Stimulated activated CD8-positive, alpha-beta memory T cell treated with anti-CD3 and anti-CD28 coated beads, Interleukin-7, amount 100 ng/mL, for 4 hours (primary cell): Measurements from ENCODE around the gene PRKCE.
"Not testable (repeated sequence)": the region's sequence is repeated elsewhere in the genome, so short reads cannot be mapped to it uniquely, and the experiment has no call there.

Source experiments
- DNase-seq, 2 donors: peaks; one replicate each; pipeline ENCODE4 v3.0.0-alpha.2; 2020; ENCODE audit warnings: low read depth in 2 of 2

PRKCE gene

DNA sequence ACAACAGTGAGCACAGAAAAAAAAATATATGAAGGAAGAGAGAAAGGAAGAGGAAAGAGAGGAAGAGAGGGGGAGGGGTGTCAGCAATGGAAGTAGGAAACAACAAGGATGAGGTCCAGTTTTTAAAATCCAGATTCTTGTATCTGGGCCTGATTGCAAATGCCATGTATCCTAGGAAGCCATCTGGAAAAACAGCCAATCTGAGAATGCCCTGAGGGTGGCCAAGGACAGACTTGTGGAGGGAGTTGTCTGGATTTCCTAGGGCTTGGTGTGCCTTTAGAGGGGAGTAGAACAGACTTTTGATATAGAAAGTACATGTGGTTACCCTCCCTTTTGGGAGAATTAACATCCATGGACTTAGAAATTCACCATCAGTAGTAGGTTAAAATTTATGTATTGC is 47.1 kb downstream of the PRKCE start:
- no peak for DNase-seq

DNA sequence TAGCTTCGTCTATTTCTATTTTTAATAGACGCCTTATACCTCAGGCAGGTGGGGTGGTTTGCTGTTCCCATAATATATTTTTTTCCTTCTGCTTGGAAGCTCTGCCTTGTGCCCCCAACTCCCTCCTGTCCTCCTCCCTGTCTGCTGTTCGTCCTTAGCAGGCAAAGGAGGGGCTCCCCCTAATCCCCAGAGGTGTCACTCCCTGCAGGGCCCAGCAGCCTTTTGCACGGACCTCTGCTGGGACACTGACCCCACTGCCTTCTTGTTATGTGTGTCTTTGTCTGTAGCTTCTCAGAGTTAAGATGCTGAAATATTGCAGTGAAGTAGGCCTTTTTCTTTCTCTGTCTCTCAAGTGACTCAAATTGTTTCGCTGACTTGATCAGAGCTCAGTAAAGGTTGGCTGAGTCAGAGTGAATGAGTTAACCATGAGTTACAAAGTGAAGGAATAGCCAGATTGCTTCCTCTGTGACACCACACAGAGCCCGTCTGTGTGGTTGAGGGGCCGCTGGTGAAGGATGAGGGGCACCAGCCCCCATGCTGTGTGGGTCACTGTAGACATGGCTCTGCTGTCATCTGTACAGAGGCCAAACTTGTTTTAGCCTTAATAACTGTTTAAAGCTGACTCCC is 47.7 kb downstream of the PRKCE start:
- no peak for DNase-seq

- DNase-seq: no peak
Measured at GRCh38 chr2:45700407-45701013, 49.0 kb downstream of the PRKCE start.

- DNase-seq: no peak
Measured at GRCh38 chr2:45705233-45705632, 53.8 kb downstream of the PRKCE start.

DNA sequence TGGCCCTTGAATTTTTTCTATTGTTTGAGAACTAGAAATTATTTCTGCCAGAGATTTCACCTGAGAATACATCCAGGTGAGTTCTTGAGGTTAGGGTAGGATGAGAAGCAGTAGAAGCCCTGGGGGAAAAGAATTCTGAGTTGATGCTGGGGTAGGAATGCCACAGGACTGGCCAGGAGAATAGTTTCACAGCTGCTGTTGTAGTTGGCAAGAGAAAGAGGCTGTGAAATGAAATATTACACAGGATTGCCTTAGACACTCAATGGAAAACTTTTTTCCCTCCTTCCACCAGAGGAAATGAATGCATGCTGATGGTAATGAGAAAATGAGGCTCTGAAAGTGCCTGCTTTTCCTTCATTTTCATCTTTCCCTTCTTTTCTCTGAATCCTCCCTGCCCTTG is 54.6 kb downstream of the PRKCE start:
- no peak for DNase-seq

GRCh38 chr2:45707006-45707405 is 55.5 kb downstream of the PRKCE start:
- no peak for DNase-seq

DNA sequence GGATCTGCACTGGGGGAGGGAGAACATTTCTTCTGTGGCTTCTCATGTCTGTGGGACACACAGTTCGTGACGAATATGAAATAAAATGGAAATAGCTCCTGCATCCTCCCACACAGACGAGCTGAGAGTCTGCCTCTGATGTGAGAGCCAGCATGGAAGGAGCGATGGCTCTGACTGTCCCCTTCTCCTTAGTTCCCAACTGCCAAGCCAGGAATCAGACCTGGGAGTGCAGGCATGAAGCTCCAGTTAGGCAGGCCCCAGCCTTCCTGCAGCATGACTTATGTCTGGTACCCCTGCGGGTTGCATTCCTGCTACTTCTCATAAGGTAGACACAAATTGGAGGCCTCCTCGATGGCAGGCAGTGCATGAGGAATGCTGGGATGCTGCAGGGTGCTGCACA is 56.2 kb downstream of the PRKCE start:
- no peak for DNase-seq

DNA sequence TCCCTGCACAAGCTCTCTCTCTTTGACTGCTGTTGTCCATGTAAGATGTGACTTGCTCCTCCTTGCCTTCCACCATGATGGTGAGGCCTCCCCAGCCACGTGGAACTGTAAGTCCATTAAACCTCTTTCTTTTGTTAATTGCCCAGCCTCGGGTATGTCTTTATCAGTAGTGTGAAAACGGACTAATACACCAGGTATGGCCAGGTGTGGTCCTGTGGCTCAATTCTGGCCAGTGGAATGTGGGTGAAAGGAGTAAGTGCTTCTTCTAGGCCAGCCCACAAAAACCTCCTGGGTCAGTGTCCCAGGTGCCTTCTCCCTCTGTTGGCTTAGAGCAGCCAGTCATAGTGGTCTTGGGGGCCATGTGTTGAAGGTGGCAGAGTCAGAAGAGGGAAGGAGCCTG is 57.0 kb downstream of the PRKCE start:
- DNase-seq: no peak

DNA sequence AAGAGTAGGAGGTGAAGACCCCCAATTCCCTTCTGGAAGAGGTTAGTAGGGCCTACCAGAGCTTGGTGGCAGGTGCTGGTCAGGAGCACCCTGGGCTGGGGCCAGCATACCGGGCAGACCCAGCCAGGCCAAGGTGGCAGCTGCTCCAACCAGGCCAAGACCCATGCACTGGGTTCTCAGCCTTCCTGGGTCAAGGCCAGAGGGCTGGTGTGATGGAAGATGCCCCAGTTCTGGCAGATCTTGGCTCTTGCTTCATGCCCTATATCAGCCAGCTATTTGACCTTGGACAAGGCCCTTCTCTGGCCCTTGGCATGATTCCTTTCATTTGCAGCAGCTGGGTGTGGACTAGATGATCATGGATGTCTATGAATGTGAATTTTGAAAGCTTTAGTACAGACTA is 57.7 kb downstream of the PRKCE start:
- no peak for DNase-seq

DNA sequence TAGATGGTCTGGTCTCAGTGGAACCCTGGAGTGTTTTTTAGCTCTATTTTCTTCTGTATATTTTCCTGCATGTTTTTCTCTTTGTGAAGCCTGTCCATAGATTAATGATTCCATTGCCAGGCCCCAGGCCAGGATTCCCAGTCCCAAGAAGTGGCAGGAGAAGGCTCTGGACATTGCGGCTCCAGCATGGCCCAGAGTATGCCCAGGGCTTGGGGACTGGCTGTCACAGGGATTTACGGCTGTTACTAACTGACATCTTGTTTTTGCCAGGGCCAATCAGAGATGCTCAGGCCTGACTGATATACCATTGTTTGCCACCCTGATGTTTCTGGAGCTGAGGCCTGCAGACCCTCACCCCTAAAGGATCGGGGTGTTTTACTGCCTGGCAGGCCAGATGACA is 59.0 kb downstream of the PRKCE start:
- no peak for DNase-seq

- no peak for DNase-seq
Measured at GRCh38 chr2:45711224-45711623, 59.7 kb downstream of the PRKCE start.

DNA sequence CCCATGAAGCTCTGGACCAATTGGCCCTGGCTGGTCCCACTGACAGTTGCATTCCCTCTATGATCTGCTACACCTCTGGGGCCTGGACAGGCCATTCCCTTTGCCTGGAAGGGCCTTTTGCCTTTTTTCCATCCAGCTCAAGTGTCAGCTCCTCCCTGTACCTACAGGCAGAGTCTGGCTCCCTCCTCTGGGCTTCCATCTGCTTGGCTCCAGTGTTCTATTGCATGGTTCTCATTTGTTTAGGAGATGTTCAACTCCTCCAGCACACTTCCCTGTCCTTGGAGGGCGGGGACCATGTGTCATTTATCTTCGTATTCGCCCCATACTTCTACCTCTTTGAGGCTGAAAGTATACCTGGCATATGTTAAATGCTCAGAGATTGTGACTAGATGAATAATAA is 61.1 kb downstream of the PRKCE start:
- no peak for DNase-seq

GRCh38 chr2:45713136-45713535 is 61.7 kb downstream of the PRKCE start:
- no peak for DNase-seq

DNA sequence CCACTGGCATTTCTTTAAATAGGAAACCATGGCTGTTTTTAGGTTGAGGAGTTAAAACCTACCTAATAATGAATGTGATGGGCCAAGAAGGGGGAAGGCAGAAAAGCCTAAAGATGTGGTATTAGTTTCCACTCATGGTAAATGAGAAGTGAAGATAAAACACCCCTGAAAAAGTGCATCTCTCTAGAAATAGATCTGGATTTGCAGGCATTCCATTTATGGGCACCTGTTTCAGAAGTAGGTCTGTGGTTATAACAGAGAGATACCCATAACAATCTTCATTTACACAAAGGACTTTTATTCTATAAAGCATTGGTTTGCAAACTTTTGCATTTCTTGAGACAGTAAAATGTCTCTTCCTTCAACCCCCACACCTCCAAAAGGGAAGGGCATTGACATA is 62.1 kb downstream of the PRKCE start:
- DNase-seq: no peak

- DNase-seq: no peak
Measured at GRCh38 chr2:45714679-45715078, 63.2 kb downstream of the PRKCE start.

DNA sequence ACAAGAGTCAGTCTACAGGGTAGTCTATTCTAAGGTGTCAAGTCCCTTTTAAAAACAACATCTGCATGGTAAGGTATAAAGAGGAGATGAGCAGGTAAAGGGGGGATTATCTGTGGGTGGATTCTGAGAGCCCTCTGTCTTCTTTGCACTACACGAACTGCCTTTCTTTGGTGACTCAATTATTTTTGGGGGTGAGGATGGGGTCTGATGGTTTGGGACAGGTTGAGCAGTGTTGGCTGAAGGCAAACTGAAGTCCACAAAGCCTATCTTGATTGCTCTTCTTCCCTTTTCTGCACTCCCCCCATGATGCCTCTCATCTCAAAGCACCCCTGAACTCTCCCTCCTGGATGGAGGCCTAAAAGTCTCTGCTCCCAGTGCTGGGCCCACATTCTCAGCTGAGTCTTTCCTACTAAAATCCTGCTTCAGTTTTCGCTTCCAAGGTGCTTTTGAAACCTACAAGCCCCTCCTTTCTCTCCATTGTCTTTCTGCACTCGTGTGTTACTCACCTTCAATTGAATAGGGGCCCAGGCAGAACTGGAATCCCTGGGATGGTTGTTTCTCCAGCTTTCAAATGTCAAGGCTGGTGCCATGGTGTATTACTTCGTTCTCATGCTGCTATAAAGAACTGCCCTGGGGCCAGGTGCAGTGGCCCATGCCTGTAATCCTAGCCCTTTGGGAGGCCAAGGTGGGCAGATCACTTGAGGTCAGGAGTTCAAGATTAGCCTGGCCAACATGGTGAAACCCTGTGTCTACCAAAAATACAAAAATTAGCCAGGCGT is 64.3 kb downstream of the PRKCE start:
- no peak for DNase-seq

GRCh38 chr2:45716432-45716831 is 65.0 kb downstream of the PRKCE start:
- not testable (repeated sequence) for DNase-seq

- DNase-seq: no peak
Measured at GRCh38 chr2:45716915-45717314, 65.4 kb downstream of the PRKCE start.

- DNase-seq: no peak
Measured at GRCh38 chr2:45720210-45720609, 68.7 kb downstream of the PRKCE start.

DNA sequence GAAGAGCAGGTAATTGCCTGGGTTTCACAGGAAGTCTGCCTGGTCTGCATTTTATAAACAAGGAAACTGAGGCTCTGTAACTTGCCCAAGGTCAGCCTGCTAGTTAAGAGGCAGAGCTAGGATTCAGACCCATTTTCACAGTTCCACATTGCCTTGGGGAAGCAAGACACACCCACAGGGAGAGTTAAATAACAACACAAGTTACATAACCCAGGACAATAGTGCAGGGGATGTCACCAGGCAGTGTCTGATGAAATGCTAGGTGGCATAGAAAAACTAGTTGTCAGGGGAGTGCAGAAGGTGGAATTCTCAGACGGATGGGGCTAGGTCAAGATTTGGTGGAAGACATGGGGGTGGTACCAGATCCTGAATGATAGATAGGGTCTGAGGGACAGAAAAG is 69.7 kb downstream of the PRKCE start:
- no peak for DNase-seq

DNA sequence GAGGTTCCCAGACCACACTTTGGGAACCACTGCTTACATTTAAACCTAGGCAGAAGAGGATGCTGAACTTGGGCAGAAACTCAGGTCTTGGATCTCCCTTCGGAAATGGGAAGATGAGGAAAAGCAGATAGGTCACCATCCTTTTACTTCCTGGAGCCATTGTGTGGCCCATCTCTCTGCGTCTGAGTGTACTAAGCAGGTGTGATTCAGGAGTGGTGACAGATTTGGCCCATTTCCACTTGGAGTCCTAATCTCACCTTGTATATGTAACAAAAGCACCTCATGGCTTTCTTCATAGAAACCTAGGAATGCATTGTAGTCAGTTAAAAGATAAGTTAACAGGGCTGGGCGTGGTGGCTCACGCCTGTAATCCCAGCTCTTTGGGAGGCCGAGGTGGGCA is 71.0 kb downstream of the PRKCE start:
- DNase-seq: no peak

DNA sequence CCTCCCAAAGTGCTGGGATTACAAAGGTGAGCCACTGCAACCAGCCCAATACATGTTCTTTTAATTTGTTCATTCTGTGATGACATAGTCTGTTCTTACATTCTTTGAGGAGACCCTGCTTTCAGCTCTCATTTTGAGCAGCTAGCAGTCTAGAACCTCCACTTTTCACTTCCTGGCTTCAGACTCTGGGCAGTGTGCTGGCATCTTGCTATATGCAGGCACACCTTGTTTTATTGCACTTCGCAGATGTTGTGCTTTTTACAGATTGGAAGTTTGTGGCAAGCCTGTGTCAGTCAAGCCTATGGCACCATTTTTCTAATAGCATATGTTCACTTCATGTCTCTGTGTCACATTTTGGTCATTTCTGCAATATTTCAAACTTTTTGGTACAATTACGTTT is 72.4 kb downstream of the PRKCE start:
- DNase-seq: no peak

DNA sequence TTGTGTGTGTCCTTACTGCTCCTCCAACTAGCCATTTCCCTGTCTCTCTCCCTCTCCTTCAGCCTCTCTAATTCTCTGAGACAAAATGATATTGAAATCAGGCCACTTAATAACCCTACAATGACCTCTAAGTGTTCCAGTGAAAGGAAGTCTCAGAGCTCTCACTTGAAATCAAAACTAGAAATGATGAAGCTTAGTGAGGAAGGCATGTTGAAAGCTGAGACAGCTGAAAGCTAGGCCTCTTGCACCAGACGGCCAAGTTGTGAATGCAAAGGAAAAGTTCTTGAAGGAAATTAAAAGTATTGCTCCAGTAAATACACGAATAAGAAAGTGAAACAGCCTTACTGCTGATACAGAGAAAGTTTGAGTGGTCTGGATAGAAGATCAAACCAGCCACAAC is 72.9 kb downstream of the PRKCE start:
- no peak for DNase-seq
